ENCODE data around the gene PRAC1. TPM values are rescaled to one million over a fixed set of nuclear protein-coding genes. Genes with fewer than 3 reads are reported as not detected.
A peak's percentile ranks its signal among the peaks of the same experiment; 100 is the strongest.

The PRAC1 gene
- polyA plus RNA-seq, 6 donors from 2014 or later: not detected

DNA sequence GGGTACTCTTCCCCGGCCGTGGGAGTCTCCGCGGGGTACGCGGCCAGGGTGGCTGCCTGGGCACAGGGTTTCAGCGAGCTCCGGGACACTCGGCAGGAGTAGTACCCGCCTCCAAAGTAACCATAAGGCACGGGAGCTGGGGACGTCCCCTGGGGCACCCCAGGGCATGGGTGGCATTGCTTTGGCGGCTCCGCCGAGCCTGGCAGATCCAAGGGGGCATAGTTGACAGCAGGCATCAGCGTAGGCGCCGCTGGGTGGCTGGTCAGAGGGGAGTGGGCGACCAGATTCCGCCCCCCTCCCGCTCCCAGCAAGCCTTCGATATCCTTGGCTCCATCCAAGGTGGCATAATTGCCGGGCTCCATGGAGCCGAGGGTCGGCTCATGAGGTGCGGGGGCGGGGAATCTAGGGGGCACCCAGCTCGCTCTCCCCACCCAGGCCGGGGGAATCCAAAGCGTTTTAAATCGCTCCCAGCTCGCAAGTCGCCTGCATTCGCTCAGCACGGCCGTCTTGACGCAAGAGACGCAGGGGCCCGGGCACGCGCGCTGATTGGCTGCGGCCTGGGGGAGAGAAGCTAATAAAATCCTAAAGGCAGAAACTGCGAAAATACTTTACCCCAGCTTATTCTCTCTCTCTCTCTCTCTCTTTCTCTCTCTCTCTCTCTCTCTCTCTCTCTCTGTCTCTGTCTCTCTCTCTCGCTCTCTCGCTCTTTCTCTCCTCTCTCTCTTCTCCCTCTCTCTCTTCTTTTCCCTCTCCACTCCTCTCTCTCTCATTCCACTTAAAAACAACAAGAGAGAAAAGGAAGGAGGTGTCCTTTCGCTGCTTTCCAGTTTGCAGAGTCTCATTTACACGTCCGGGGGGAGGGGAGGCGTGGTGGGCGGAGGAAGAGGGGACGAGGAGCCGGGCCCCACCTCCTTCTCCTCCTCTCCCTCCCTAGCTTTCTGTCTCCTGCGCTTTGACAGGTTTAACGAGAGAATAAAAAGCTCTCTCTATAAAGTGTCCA, 6.2 kb upstream of the PRAC1 start, which contains the start of gene HOXB13:
TSS of gene HOXB13 (minus strand) at position 519 of the 1,000 bp plus-strand sequence. CDS start at position 362, 157 bp downstream.
- Mint-ChIP-seq H3K9me3 (peaks cover 0 to 16% (median 2%) of the 10 kb centered on the region in 7 donors), H3K4me1 (peaks cover 28 to 54% (median 52%) of the 10 kb centered on the region in 3 donors), H3K36me3 (peaks cover 5 to 13% of the 10 kb centered on the region in 2 donors), H3K27ac (peak within 1 kb of the TSS in 5 of 6 donors; percentile 75 to 98 (median 91)), H3K27me3 (peaks cover 81 to 97% (median 94%) of the 10 kb centered on the region in 3 donors), H3K4me3 (peak within 1 kb of the TSS; percentile 50 to 91 (median 76))
- ATAC-seq (ENCODE audit: low read depth in 2 of 2) (no peak), DNase-seq (no peak)

DNA sequence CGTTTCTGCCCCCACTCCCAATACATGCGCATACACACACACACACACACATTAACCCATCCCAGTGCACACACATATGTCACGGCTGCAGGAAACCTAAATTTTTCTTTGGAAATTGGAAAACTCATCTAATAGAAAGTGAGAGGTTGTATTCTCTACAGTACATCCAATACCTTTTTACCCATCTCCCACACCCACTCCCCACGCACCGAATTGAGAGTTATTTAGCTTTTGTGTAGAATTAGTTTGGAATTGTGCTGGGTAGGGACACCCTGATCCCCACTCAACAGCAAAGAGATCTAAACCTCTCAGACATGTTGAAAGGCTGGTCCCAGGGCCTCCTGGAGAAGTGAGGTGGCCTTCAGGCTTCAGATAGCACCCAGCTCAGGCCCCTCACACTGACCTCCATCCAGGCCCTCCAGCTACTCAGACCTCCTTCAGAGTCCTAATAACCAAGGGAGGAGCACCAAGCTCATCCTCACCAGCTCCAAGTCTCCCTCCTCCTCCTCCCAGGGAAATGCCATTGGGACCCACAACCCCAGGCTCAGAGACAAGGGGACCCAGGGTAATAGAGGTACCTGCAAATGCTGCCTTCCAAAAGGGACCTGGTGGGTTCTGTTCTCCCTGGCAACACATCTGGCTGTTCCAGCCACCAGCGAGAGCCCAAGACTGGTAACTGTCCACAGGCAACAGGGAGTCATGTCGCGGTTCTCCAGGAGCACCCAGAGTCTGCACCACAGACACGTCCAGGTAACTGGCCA, 5.3 kb upstream of the PRAC1 start:
- DNase-seq (no peak), ATAC-seq (ENCODE audit: low read depth in 2 of 2) (peak; percentile 27 to 32)
- Mint-ChIP-seq H3K4me1 (peaks cover 23 to 55% (median 54%) of the 10 kb centered on the region in 3 donors), H3K36me3 (peaks cover 5 to 13% of the 10 kb centered on the region in 2 donors), H3K27ac (peak overlapping the region in 4 of 6 donors; percentile 54 to 91 (median 82)), H3K9me3 (peaks cover 0 to 16% (median 2%) of the 10 kb centered on the region in 7 donors), H3K4me3 (peak overlapping the region in 6 of 8 donors; percentile 19 to 74 (median 56)), H3K27me3 (peaks cover 81 to 97% (median 89%) of the 10 kb centered on the region in 3 donors)

DNA sequence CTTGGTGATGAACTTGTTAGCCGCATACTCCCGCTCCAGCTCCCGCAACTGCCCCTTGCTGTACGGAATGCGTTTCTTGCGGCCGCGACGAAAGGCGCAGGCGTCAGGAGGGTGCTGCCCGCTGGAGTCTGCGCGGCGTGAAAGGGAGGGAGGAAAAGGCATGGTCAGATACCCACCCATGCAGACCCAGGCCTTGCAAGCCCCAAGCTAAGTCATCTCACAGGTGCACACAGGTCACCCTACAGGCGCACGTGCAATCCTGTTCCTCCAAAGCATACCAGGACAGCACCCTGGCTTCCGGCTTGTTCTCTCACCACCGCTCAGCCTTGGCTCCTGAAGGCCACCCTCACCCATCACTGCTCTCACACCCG, 4.6 kb upstream of the PRAC1 start:
- Mint-ChIP-seq H3K4me1 (peaks cover 23 to 56% (median 52%) of the 10 kb centered on the region in 3 donors), H3K27me3 (peaks cover 83 to 98% (median 92%) of the 10 kb centered on the region in 3 donors), H3K9me3 (peaks cover 0 to 16% (median 2%) of the 10 kb centered on the region in 7 donors), H3K36me3 (peaks cover 5 to 13% of the 10 kb centered on the region in 2 donors), H3K27ac (peak overlapping the region in 4 of 6 donors; percentile 5 to 90 (median 76)), H3K4me3 (peak overlapping the region in 3 of 8 donors; percentile 15 to 61 (median 39))
- ATAC-seq (ENCODE audit: low read depth in 2 of 2): peak; percentile 38 to 41
- no peak for DNase-seq

DNA sequence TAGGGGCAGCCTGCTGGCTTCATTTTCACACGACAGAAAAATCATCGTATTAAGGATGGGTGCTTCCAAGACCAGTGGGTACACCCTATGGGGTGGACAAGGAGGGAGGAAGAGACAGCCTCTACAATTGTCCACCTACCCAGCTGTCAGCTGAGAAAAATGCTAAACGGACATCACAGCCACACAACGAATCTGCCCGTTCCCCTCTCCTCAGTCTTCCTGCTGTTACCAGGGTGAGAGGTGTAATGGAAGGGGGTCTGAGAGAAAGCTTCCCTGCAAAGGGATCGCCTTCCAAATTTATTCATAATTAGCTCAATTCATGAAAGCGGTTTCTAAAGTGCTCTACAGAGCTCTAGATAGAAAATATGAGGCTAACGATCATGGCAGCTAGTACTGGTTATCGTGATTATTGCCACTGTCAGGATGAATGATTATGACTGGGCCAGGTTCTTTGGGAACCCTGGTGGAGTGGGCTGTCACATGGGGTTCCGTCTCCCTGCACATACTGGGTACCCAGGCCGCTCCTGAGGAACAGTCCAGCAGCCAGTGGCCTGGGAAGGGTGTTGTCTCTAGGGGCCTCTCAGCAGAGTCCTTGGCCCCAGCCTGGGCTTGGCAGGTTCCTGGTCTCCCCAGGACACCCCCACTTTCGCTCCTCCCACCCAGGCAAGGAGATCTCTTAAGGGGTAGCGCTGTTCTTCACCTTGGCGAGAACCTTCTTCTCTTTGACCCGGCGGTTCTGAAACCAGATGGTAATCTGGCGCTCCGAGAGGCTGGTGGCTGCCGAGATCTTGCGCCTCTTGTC, 4.0 kb upstream of the PRAC1 start:
- Mint-ChIP-seq H3K27me3 (peaks cover 78 to 96% (median 91%) of the 10 kb centered on the region in 3 donors), H3K4me3 (peak overlapping the region in 6 of 8 donors; percentile 20 to 62 (median 50)), H3K9me3 (peaks cover 0 to 16% (median 2%) of the 10 kb centered on the region in 7 donors), H3K4me1 (peaks cover 23 to 56% (median 52%) of the 10 kb centered on the region in 3 donors), H3K36me3 (peaks cover 5 to 13% of the 10 kb centered on the region in 2 donors), H3K27ac (peak overlapping the region in 3 of 6 donors; percentile 75 to 90 (median 78))
- ATAC-seq (ENCODE audit: low read depth in 2 of 2) (peak; percentile 32 to 34), DNase-seq (no peak)

DNA sequence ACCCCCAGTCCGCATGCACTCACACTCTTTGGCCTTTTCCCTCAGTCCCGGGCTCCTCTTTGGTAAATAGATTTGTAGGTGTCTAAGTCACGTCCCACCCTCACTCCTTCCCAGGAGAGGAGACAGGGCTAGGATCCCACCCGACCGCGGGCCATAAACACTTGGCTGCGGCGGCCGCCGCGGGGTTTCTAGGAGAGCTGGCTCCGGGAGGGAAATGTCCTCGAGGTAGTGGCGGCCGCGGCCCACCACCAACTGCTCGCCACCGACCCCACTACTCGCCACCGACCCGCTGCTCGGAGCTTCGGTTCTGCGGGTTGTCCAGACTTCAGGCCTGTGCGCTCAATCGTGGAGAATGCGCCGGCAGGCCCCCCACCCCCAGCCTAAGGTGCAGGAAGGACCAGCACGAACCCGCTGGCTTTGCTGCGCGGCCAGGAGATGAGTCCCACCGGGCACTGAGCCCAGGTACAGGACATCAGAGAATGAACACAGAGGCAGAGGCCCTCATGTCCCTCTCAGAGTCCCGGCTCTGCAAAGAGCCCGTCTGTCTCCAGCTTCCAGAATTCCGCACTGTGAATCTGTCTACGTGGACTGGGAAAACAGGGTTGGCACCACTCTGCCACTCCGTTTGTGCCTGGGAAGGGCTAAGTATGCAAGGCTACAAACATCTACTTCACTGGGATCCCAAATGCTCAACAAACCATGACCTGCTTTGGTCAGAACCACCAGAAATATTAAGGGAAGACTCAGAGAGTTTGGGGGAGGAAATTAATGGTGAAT, 3.2 kb upstream of the PRAC1 start:
- H3K36me3 Mint-ChIP-seq: peaks cover 7 to 19% of the 10 kb centered on the region in 2 donors
- DNase-seq (no peak), ATAC-seq (ENCODE audit: low read depth in 2 of 2) (peak; percentile 29 to 30)
- H3K4me1 Mint-ChIP-seq: peaks cover 23 to 60% (median 57%) of the 10 kb centered on the region in 3 donors
- peak overlapping the region in 3 of 6 donors; percentile 74 to 79 (median 78) for H3K27ac Mint-ChIP-seq
- H3K9me3 Mint-ChIP-seq: peaks cover 1 to 21% (median 4%) of the 10 kb centered on the region in 7 donors
- H3K27me3 Mint-ChIP-seq: peaks cover 78 to 95% (median 91%) of the 10 kb centered on the region in 3 donors
- peak overlapping the region in 7 of 8 donors; percentile 37 to 87 (median 61) for H3K4me3 Mint-ChIP-seq

DNA sequence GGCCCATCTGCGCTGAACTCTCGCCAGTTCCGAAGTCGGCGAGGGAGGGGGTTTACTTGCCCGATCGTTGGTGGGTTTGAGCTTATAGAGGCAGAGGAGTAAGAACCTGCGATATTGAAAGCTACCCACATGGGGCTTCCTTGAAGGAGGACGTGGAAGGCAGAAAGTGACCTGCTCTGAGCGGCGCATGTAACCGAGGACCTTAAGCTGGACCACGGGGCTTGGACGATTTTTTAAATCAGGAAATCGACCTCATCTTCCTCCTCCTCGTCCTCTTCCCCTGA, 2.6 kb upstream of the PRAC1 start:
- no peak for DNase-seq
- no peak for ATAC-seq (ENCODE audit: low read depth in 2 of 2)
- peaks cover 27 to 65% (median 61%) of the 10 kb centered on the region in 3 donors for H3K4me1 Mint-ChIP-seq
- peaks cover 78 to 95% (median 91%) of the 10 kb centered on the region in 3 donors for H3K27me3 Mint-ChIP-seq
- H3K27ac Mint-ChIP-seq: peak overlapping the region in 2 of 6 donors; percentile 74 to 79
- peaks cover 3 to 26% (median 8%) of the 10 kb centered on the region in 7 donors for H3K9me3 Mint-ChIP-seq
- H3K36me3 Mint-ChIP-seq: peaks cover 6 to 24% of the 10 kb centered on the region in 2 donors
- H3K4me3 Mint-ChIP-seq: peak overlapping the region; percentile 22 to 87 (median 64)

DNA sequence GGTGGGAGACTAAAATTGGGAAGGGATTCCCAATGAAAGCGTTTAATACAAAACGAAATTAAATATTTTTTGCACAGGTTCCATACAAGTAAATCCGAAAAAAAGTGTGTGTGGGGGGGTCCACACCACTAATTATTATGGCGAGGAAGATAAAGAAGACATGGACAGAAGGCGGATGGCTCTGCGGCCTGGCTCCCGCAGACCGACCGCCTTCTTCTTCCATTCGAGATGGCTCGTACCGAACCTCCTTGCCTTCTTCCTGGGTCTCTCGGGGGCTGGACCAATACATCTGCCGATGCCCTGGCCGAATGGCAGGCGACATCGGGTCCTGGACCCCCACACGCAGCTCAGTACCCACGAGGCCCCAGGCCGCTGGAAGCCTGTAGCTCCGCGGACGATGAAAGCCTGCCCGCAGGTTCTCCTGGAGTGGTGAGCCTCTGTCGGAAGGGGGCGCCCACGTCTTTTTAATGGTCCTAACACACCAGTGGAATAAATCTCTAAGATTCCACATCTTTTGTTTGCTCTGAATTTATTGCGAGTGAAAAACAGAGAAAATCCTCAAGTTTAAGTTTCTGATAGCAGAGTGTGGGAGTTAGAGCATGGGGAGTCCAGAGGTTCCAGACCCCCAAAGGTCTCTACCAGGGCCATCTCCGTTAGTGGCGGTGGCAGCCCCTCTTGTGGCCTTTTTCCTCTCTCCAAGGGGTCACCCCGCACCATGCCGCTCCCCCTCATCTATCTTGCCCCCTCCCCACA, 2.1 kb upstream of the PRAC1 start:
- peak; percentile 54 for DNase-seq
- peaks cover 27 to 65% (median 57%) of the 10 kb centered on the region in 3 donors for H3K4me1 Mint-ChIP-seq
- H3K27me3 Mint-ChIP-seq: peaks cover 78 to 95% (median 87%) of the 10 kb centered on the region in 3 donors
- peak overlapping the region in 5 of 6 donors; percentile 60 to 97 (median 91) for H3K27ac Mint-ChIP-seq
- peaks cover 6 to 22% of the 10 kb centered on the region in 2 donors for H3K36me3 Mint-ChIP-seq
- peak overlapping the region; percentile 53 to 87 (median 70) for H3K4me3 Mint-ChIP-seq
- H3K9me3 Mint-ChIP-seq: peaks cover 3 to 27% (median 8%) of the 10 kb centered on the region in 7 donors
- ATAC-seq (ENCODE audit: low read depth in 2 of 2): no peak

DNA sequence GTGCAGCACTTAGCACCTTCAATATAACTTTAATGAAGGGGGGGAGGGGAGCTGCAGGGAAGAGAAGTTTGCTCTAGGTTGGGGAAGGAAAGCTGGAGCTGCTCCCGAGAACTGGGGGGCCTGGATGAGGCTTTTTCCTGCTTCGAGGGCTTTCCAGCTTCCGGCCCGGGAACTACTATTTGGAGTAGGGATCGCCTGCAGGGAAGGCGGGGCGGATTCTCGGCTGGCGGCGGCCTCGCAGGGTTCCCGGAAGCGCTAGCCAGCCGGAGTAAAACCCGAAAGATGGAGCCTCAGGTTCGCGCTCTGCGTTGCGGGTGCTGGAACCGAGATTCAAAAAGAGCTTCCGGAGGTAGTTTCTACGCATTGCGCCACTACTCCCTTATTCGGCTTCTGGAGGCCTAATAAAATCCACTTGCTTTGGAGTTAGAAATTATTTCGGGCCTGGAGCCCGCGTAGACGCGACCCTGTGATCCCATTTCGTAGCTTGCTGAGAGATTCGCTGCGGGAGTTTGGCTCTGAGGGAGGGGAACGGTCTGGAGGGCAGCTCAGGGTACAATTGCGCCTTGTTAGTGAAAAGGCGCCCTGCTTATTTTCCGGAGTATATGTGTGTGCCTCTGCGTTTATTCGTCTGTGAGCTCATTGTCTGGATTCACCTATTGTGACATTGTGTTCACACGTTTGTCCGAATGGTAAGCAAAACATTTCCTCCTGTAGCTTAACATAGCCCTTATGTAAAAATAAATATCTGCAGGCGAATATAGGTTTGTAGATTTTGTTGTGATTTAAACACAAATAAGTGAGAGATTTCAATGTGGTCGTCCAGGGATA, 1.3 kb upstream of the PRAC1 start:
- no peak for ATAC-seq (ENCODE audit: low read depth in 2 of 2)
- Mint-ChIP-seq H3K27ac (peak overlapping the region in 5 of 6 donors; percentile 60 to 97 (median 91)), H3K4me1 (peaks cover 24 to 64% (median 52%) of the 10 kb centered on the region in 3 donors), H3K4me3 (peak overlapping the region; percentile 19 to 87 (median 69)), H3K27me3 (peaks cover 82 to 95% (median 83%) of the 10 kb centered on the region in 3 donors), H3K9me3 (peaks cover 3 to 27% (median 8%) of the 10 kb centered on the region in 7 donors), H3K36me3 (peaks cover 6 to 14% of the 10 kb centered on the region in 2 donors)
- DNase-seq: no peak

DNA sequence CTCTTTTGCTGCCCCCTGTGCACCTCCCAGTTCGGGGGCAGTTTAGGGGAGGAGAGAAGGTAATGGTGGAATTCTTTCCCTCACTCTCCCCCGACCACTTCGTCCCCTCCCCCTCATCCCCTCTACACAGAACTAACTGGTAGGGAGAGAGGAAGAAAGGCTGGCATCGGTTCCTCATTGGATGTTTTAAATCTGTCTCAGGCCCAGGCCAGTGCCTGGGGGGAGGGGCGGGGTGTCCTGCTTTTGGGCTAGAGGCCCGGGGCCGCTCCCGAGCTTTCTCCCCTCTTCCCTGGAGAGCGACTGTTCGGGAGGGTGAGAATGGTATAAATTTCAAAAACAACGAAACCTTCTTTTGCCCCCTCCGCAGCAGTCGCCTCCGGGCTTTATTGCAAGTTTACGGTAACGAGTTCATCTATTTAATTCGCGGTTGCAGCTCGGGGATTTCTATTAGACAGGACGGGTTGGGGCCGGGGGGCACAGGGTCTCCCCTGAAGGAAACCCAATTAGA, 651 bp upstream of the PRAC1 start, which contains the start of gene PRAC2:
TSS of gene PRAC2 (plus strand) at position 271 of the 508 bp plus-strand sequence. CDS start 1,226 bp downstream, outside the sequence.
- Mint-ChIP-seq H3K27ac (peak within 1 kb of the TSS in 5 of 6 donors; percentile 60 to 97 (median 91)), H3K4me1 (peaks cover 27 to 64% (median 55%) of the 10 kb centered on the region in 3 donors), H3K9me3 (peaks cover 3 to 34% (median 8%) of the 10 kb centered on the region in 7 donors), H3K4me3 (peak within 1 kb of the TSS; percentile 19 to 87 (median 69)), H3K36me3 (peaks cover 6 to 11% of the 10 kb centered on the region in 2 donors), H3K27me3 (peaks cover 81 to 95% (median 82%) of the 10 kb centered on the region in 3 donors)
- ATAC-seq (ENCODE audit: low read depth in 2 of 2) (no peak), DNase-seq (no peak)

DNA sequence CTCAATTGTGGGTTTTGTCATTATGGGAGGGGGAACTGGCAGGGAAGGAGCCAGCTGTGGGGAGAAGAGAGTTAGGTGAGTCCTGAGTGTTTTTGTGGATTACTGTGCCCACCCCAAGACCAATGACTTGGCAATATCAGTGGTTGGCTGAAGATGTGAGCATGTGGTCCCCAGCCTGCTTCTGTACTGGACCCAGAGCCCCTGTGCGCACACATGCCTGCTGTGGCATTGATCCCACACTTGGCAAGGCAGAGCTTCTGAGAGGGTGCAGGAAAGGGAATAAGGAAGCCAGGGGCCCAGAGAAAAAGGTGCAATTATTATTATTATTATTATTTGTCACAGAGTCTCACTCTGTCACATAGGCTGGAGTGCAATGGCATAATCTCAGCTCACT, 1.3 kb downstream of the PRAC1 start:
- no peak for ATAC-seq (ENCODE audit: low read depth in 2 of 2)
- Mint-ChIP-seq H3K27ac (peak overlapping the region in 3 of 6 donors; percentile 23 to 97 (median 73)), H3K9me3 (peaks cover 3 to 32% (median 9%) of the 10 kb centered on the region in 7 donors), H3K36me3 (peaks cover 6 to 11% of the 10 kb centered on the region in 2 donors), H3K4me1 (peaks cover 22 to 59% (median 45%) of the 10 kb centered on the region in 3 donors), H3K4me3 (peak overlapping the region in 1 of 8 donors; percentile 61), H3K27me3 (peaks cover 69 to 83% (median 80%) of the 10 kb centered on the region in 3 donors)
- no peak for DNase-seq

Data from naive B cell (primary cell).